ENCODE results near the gene ZNF559.
"Not testable (repeated sequence)": the region's sequence is repeated elsewhere in the genome, so short reads cannot be mapped to it uniquely, and the experiment has no call there.

The ZNF559 gene

DNA sequence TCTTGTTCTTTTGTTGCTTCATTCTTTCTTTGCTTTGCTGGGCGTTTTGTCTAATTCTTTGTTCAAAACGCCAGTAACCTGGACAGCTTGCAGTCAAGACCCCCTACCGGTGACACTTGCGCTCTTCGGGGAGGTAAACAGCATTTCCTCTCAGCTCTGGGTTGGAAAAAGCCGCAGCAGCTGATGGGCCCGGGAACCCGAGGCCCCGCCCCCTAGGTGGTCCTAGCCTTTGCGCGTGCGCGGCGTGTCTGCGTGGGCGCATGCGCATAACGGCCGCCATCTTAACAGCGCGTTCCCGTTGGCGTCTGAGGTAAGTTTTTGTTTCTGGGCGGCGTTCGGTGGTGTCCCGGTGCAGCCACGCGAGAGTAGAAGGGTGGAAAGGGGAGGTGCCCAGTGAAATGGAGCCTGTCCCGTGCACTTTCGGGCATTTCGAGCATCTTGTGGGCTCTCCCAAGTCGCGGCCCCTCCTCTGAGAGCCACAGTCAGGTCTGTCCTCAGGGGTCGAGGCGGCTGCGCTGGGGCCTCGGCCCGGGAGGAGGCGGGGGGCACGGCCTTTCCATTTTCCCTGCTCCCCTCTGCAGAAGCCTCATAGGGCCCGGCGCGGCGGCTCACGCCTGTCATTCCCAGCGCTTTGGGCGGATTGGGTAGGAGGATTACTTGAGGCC is at the start of gene ZNF559:
ZNF559 (plus strand) TSS at position 261 of the 665 bp plus-strand sequence. CDS start 14,371 bp downstream, outside the sequence.
- peak within 1 kb of the TSS; percentile 82 for H3K4me3 ChIP-seq (ENCODE audit: low read length)
- peak; percentile 43 for TF ChIP-seq CTCF (conservative IDR thresholded peaks at IDR 0.05; ENCODE audit: low read length)
- DNase-seq (ENCODE audit: low read depth) = peak; percentile 94

DNA sequence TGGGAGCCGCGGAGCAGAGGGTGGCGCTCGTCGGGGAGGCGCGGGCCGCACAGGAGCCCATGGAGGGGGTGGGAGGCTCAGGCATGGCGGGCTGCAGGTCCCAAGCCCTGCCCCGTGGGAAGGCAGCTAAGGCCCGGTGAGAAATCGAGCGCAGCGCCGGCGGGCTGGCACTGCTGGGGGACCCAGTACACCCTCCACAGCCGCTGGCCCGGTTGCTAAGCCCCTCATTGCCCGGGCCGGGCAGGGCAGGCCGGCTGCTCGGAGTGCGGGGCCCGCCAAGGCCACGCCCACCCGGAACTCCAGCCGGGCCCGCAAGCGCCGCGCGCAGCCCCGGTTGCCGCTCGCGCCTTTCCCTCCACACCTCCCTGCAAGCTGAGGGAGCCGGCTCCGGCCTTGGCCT is 40.5 kb upstream of the ZNF559 start:
- not testable (repeated sequence) for DNase-seq (ENCODE audit: low read depth); H3K4me3 ChIP-seq (ENCODE audit: low read length)

- no peak for DNase-seq (ENCODE audit: low read depth)
- no peak for TF ChIP-seq CTCF (conservative IDR thresholded peaks at IDR 0.05; ENCODE audit: low read length)
- no peak overlapping the region for H3K4me3 ChIP-seq (ENCODE audit: low read length)
Observed at GRCh38 chr19:9289231-9289884, 34.6 kb upstream of the ZNF559 start.

DNA sequence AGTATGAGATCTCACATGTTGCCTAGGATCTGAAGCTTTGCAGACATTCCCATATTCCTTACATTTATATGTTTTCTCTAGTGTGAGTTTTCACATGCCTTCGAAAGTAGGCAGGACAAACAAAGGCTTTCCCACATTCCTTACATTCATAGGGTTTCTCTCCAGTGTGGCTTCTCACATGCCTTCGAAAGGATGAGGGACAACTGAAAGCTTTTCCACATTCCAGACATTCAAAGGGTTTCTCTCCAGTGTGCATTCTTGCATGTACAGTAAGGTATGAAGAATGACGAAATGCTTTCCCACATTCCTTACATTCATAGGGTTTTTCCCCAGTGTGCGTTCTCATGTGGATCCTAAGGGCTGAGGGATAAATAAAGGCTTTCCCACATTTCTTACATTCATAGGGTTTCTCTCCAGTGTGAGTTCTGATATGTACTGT is 28.5 kb upstream of the ZNF559 start:
- H3K4me3 ChIP-seq (ENCODE audit: low read length) = no peak overlapping the region
- TF ChIP-seq CTCF (conservative IDR thresholded peaks at IDR 0.05; ENCODE audit: low read length) = no peak
- peak; percentile 5 for DNase-seq (ENCODE audit: low read depth)

DNA sequence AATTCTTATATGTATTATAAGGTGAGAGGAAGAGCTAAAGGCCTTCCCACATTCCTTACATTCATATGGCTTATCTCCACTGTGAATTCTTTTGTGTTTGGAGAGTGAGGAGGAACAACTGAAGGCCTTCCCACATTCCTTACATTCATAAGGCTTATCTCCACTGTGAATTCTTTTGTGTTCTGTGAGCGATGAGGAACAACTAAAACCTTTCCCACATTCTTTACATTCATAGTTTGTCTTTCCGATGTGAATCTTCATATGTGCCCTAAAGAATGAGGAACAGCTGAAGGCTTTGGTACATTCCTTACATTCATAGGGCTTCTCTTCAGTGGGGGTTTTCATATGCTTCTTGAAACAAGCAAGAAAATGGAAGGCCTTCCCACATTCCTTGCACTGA is 27.6 kb upstream of the ZNF559 start:
- no peak overlapping the region for H3K4me3 ChIP-seq (ENCODE audit: low read length)
- DNase-seq (ENCODE audit: low read depth) = no peak
- no peak for TF ChIP-seq CTCF (conservative IDR thresholded peaks at IDR 0.05; ENCODE audit: low read length)

- no peak overlapping the region for H3K4me3 ChIP-seq (ENCODE audit: low read length)
- peak; percentile 95 for DNase-seq (ENCODE audit: low read depth)
- TF ChIP-seq CTCF (conservative IDR thresholded peaks at IDR 0.05; ENCODE audit: low read length) = no peak
Observed at GRCh38 chr19:9306443-9306842, 17.5 kb upstream of the ZNF559 start.

DNA sequence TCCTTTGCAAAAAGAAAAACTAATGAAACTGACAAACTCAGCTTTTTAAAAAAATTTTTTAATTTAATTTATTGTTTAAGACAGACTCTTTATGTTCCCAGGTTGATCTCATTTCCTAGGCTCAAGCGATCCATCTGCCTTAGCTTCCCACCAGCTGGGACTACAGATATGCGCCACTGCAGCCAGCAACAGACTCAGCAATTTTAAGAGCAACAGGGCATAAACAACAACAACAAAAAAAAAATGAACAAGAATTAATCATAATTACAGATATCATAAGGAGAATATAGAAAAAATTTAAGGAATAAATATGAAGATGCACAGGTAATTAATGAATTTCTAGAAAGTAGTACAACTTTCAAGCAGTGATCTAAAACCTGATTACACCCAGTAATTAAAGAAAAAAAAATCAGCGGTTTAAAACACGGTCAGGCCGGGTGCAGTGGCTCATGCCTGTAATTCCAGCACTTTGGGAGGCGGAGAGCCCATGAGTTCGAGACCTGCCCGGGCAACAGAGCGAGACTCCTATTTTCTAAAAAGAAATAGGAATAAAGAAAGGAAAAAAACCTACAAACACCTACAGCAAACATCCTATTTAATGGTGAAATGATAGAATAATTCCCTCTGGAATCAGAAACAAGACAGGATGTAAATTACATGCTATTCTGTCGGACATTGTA is 15.7 kb upstream of the ZNF559 start:
- DNase-seq (ENCODE audit: low read depth) = peak; percentile 12
- peak overlapping the region; percentile 96 for H3K4me3 ChIP-seq (ENCODE audit: low read length)
- no peak for TF ChIP-seq CTCF (conservative IDR thresholded peaks at IDR 0.05; ENCODE audit: low read length)

Data from AG10803 (cell line).